NCI-H2029 (cell line): Measurements from ENCODE around the gene MIDN.

Source experiments
- DNase-seq: peaks from one replicate; lab custom pipeline; 2025; lab: John Stamatoyannopoulos, UW

MIDN gene

DNA sequence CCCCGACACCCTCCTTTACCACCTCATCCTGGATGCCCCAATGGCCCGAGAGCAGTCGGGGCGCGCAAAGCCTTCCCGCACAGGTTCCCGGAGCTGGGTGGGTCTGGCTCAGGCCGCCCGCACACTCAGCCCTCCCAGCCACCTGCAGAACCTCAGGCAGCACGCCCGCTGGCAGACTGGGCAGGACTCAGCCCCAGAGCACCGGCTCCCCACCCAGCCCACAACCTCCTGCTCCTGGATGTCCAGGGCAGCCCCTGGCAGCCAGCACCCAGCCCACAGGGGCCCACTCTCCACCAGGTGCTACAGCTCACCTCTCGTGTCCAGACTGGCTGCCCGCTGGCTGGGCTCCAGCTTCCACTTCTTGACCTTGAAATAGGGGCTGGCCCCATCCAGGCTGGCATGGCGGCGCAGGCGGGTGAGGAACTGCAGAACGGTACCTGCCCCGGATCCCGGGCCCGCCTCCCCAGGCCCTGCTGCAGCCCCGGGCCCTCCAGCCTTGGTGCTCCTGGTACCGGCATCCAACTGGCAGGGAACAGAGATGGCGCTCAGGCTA, 15.2 kb upstream of the MIDN start:
- no peak for DNase-seq

DNA sequence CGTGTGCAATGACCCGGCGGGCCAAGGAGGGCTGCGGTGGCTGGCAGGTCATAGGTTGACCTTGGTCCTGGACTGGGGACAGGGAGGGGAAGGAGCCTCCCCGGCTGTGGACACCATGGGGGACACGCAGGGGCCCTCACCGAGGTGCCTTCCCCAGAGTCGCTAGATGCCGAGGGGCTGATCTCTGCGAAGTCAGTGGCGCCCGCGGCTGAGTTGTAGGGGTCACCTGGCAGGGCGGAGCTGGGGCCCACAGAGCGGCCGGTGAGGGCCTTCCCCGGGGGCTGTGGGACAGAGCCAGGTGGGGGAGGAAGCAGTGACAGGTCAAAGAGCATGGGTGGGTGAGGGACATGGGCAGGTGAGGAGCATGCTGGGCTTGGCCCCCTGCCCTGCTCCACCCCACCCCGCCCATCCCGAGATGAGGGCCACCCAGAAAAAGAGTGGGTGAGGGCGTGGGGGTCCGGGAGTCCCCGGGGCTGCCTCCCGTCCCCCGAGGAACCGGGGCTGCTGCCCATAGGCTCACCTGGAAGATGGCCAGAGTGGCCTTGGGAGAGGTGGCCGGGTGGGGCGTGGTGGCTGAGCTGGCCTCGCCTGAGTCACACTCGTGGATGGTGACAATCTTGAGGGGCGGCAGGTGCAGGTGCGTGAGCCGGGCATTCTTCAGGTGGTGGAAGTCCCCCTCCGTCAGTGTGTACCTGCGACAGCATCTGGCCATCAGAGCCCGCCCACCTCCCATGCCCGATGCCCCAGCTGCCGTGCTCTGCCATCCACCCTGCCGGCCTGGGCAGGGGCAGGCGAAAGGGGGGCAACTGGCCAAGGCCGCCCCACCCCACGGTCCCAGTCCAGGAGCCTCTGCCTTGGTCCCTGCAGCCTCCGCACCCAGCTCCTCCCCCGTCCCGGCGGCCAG, 14.1 kb upstream of the MIDN start:
- DNase-seq: no peak

DNA sequence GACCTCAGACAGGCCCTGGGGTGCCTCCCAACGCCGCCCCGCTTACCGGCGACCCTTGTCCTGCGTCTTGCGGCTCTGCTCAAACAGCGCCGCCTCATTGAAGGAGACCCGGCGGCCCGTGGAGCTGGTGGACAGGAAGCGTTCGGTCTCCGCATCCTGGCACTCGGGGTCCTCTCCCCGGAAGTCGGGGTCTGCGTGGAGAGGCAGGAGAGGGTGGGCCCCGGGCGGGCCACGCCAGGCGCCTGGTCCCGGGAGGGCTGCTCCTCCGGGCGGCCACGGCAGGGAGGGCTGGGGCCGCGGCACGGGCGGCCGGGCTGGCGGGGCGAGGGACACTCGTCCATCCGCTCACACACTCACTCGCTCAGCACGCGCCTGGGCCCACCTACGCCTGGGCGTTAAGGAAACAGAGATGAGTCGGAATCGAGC, 13.4 kb upstream of the MIDN start:
- no peak for DNase-seq

DNA sequence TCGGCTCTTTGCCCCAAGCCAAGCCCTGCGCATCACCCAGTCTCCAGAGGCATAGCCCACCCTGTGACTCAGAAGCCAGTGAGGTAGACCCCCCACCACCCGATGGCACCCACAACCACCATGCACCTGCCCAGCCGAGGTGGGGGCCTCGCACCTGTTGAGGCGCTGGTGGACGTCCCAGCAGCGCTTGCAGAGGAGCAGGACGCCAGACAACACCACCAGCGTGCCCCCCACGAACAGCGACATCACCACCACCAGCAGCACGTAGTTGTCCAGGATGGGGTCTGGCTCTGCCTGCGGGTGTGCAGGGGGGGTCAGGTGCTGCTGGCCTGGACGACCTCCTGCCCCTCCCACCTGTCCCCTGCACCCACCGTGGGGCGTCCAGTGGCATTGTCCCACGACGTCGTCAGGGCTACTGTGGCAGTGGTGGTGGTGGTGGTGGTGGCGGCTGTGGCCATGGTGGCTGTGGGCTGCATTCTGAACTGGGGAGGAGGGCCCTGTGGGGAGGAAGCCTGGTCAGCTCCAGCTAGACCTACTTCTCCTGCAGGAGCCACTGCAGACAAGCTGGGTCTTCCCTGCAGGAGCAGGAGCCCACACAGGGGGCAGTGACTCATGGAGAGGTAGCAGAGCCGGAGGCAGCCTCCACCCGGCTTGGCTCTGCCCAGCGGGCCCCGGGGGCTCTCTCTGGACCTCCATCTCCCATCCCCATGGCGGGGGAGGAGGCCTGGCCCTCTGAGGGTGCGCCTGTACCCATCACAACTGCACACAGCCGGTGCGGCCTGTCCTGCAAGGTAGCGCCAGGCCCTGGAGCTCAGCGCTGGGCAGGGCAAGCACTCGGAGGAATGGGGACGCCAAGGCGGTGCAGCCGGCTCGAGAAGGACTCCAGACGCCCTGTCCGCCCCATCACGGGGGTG, 12.5 kb upstream of the MIDN start:
- no peak for DNase-seq

DNA sequence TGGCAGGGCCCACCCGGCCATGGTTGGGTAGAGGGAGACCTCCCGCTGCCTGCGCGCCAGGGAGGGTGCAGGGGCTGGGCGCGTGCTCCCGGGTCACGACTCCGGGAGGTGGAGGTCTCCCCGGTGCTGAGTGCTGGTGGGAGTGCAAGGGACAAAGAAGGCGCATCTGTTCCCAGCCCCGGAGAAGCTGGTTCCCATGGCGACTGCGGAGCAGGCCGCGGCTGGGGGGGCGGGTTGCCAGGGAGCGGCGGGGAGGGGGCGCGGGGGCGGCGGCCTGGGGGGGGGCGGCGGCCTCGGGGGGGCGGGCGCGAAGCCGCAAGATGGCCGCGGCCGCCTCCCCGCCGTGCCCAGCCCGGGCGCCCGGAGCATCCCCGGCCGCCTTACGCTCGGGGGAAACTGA, 11.8 kb upstream of the MIDN start:
- DNase-seq: no peak

DNA sequence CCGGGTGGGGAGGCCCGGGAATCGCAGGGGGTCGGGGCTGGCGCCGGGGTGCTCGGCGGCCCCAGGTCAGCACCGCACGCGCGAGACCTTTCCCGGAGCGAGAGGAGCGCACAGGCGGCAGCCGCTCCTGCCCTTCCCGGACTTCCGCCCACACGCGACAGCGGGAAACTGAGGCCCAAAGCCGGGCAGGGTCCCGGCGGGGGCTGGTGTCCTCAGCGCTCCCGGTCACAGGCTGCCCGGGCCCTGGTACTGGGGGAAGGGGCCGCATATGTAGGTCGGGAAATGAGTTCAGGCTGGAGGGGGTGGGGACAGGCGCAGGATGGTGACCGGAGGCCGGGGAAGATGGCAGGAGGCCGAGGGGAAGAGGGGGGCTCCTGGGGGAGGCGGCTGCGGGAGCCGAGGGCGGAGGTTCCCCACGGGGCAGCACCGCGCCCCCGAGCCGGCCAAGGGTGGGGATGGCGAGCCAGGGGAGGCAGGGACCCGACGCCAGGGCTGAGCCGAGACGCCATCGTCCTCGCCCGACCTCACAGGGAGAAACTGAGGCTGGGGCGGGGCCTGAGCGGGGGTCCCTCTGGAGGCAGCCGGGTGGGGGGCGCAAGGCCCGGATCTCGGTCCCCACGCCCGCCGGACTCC, 11.2 kb upstream of the MIDN start:
- no peak for DNase-seq

DNA sequence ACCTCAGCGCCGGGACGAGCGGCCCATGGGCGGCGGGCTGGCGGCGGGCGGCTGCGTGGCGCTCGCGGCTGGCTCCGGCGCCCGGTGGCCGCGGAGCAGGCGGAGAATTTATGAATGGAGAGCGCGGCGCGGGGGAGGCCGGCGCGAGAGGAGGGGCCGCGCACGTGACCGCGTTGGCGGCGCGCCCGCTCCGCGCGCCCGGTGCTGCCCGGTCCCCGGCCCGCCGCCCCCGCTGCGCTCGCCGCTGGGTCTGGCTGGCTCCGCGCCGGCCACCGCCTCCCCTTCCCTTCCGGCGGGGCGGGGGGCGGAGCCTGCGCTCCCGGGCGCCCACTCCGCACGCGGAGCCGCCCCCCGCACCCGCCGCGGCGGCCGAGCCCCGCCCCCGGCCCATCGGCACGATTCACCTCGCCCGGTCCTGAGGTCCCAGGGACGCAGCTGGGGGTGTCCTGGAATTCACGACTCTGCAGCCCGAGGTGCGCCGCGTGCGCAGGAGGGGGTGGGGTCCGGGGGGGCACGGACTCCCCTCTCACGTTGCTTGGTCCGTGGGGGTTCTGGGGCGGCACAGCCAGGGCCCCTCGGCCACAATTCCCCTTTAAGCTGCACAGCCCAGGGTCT, 10.5 kb upstream of the MIDN start, which contains the start of gene CBARP:
CBARP (minus strand) TSS at position 252 of the 615 bp plus-strand sequence. CDS start 1,905 bp downstream, outside the sequence.
- DNase-seq: peak; percentile 25

DNA sequence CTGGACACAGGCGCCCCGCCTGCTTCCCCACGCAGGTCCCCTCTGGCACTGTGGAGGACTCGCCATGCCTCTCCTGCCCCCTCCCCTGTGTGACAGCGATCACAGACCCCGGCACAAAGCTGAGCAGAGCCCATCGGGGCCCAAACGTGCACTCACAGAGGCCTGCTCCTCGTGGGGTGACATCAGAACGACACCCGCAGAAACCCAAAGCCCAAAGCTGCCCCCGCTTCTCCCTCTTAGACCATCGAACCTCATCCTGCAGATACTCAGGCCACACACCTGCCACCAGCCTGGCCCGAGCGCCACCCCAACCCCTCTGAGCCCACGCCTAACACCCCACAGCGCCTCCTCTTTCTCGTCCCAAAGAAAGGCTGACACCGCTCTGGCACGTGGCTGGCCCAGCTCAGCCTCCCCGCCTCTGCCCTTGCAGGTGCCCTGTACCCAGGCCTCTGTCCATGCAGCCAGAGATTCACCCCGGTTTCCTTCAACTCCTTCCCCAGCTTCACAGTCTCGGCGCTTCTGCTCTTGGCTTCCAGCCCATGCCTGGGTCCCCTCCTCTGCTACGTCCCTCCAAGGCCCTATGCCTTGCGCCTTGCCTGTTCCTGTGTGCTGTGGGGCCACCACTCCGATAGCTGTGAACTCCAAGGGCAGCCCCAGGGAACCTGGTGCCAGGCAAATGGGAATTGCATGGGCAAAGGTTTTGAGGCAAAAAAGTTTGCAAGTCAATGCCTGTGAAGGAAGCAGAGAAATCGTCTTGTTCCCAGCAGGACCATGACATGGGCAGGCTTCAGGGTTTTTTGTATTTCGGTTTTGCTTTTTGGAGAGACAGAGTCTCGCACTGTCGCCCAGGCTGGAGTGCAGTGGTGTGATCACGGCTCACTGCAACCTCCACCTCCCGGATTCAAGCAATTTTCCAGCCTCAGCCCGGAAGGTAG, 9.7 kb upstream of the MIDN start:
- no peak for DNase-seq

DNA sequence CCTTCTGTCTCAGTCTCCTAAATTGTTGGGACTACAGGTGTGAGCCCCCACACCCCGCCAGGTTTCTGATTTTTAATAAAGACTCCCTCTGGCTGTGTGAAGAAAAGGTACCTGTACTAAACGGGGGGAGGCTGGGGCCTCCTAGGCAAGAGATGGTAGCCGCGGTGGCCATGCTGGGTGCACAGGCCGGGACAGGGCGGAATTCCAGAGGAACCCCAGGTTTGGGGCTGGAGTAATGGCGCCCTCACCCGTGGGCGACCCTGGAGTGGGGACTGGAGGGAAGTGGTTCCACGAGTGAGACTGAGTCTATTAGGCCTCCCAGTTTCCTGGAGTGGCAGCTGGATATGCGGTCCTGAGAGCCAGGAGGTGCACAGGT, 9.0 kb upstream of the MIDN start:
- no peak for DNase-seq

DNA sequence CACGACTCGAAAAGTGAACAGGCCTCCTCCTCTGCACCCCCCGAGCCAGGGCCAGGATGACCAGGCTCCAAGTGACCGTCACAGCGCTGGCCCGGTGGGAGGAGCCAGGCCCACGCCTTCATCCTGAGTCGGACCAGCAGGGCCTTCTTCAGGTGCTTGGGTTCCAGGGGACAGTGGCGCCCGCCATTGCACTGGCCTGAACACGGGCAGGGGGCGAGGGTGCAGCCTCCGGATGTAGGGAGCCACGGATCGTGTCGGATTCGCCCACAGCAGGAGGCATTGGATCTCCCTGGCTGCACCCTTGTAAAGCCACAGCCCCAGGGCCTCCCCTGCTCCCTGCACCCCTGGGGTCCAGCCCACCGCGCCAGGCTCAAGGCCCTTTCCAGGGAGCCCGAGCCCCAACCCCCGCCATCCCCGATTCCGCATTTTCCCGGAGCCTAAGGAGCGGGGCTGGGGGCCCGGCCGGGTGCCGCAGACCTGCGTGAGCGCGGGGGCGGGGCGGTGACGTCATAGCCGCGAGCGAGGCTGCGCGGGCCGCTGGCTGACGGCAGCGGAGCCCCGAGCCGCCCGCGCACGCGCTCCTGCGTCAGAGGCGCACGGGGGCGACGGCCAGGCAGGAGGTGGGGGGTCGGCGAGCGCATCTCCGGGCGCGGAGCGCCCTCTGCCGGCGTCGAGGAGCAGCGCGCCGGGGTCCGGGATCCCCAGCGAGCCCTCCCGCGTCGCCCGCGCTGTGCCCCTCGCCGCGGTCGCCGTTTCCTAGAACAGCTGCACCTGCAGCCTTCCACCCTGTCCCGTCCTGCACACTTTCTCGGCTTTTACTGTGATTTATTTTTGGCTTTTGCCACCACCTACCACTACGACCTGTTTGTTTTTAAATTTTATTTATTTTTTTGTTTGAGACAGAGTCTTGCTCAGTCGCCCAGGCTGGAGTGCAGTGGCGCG, 8.3 kb upstream of the MIDN start:
- DNase-seq: peak; percentile 79

DNA sequence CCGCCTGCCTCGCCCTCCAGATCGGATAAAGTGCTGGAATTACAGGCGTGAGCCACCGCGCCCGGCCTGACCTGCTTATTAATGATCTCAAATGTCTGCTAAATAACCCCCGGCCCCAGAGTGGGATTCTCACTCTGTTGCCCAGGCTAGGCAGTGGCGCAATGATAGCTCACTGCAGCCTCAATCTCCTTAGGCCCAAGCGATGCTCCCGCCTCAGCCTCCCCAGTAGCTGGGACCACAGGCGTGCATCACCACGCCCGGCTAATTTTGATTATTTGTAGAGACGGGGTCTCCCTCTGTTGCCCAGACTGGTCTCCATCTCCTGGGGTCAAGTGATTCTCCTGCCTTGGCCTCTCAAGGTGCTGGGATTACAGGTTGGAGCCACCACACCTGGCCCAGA, 7.5 kb upstream of the MIDN start:
- no peak for DNase-seq

DNA sequence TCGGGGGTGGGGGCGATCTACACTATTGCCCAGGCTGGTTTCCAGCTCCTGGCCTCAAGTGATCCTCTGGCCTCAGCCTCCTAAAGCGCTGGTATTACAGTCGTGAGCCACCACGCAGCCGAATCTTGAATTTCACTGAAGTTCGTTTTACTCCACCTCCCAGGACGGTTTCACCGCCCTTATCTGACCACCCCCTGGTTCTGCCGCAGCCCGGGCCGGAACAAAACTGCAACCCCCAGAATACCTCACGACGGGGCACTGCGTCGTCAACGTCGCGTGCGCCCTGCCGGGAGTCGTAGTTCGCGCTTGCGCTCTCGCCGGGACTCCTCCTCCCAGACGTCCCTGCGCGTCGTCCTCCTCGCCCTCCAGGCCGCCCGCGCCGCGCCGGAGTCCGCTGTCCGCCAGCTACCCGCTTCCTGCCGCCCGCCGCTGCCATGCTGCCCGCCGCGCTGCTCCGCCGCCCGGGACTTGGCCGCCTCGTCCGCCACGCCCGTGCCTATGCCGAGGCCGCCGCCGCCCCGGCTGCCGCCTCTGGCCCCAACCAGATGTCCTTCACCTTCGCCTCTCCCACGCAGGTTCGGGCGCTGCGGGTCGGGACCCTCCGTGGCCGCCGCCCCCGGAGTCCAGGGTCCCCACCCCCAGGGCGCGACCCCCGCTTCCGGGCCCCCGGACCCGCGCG, 6.8 kb upstream of the MIDN start, which contains the start of gene ATP5F1D:
ATP5F1D (plus strand) TSS at position 335 of the 679 bp plus-strand sequence; CDS start at position 435, 100 bp downstream.
- peak; percentile 93 for DNase-seq

DNA sequence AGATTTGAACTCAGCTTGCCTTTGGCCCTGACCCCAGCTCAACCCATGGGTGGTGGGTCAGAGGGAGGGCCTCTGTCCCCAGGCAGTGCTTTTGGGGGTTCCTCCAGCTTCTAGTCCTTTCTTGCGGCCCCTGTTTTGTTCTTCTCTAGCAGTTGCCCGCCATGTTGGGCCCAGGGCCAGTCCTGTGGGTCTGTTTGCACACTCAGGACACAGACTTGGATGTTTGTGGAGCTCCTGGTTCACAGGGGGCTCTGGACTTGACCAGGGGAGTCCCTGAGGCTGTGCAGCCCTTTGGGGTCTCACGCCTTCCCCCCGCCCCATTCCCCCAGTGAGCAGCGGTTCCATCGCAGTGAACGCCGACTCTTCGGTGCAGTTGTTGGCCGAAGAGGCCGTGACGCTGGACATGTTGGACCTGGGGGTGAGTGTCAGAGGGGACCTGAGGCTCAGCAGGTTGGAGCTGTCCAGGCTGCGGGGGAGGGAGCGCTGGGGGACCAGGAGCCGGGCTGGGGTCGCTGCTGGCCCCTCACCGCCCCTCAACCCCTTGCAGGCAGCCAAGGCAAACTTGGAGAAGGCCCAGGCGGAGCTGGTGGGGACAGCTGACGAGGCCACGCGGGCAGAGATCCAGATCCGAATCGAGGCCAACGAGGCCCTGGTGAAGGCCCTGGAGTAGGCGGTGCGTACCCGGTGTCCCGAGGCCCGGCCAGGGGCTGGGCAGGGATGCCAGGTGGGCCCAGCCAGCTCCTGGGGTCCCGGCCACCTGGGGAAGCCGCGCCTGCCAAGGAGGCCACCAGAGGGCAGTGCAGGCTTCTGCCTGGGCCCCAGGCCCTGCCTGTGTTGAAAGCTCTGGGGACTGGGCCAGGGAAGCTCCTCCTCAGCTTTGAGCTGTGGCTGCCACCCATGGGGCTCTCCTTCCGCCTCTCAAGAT, 4.4 kb upstream of the MIDN start:
- DNase-seq: peak; percentile 77

DNA sequence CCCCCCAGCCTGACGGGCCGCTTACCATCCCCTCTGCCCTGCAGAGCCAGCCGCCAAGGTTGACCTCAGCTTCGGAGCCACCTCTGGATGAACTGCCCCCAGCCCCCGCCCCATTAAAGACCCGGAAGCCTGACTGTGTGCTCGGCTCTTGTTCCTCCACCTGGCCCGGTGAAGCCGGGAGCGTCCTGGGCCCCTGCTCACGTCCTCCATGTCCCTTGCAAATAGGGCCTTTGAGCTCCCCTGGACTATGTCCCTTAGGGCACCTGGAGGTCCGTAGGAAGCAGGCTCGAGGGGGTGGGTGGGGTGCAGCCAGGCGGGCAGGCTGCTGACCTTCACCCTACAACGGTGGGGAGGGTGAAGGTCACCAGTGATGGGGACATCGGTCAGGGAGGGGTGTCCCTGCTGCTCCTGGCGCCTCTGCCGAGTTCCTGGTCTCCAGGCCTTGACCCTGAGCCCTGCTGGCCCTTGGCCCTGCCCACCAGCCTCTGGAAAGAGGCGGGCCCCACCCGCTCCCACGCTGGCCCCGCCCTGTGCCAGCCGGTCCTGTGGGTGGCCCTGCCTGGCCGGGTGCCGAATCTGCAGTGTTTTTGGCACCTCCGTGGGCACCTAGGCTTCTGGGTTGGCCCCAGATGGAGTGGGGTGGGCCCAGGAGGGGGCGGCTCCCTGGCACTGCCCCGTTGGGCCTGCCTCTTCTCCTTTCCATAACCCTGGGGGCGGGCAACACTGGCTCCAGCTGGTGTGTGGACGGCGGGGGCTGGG, 3.5 kb upstream of the MIDN start:
- DNase-seq: no peak

DNA sequence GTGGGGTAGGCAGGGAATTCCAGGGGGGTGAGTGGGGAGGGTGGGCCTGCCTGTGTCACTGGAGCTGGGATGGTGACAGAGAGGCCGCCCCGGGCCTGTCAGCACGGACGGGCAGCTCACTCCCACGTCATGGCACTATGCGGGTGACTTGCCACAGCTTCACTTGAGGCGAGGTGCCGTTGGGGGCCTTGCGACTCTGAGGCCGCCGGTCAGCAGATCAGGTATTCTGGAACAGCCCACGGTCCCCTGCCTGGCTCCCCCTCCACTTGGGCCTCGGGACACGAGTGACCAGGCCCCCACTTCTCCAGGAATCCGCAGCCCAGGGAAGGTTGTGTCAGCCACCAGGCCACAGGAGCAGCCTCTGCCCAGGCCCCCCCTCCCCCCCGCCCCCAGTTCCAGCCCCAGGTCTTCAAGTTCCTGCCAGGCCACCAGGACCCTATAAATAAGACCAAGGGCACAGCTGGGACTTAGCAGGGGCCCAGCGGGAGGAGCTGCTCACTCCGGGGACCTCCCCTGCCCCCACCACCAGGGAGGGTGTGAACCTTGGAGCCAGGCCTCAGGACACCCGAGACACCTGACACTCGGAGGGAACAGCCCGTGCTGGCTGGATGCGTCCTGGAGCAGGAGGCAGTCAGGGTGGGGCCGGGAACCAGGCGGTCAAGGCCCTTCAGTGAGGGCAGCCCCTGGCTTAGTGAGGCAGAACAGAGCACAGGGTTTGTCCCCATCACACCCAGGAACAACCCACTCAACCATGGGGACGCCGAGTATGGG, 2.7 kb upstream of the MIDN start:
- no peak for DNase-seq
